SK-N-SH (cell line): Measurements from ENCODE around the gene CASP14. TPM values are rescaled to one million over a fixed set of nuclear protein-coding genes. Genes with fewer than 3 reads are reported as not detected.

Experiments used
- CTCF ChIA-PET: fragments of 300-600, 350-600 bp; formaldehyde crosslinking; extraction: SDS; loops from one replicate; lab custom pipeline; 2021; lab: Yijun Ruan, JAX
- POLR2A ChIA-PET: fragments of 350-600 bp; sonication (Branson Sonifier 250); formaldehyde crosslinking; extraction: SDS; loops from one replicate; lab custom pipeline; 2020; ENCODE audit warnings: antibody characterized with exemption, inconsistent platforms; lab: Yijun Ruan, JAX
- DNase-seq: peaks from one replicate; pipeline ENCODE4 v3.0.0; 2012
- H2AFZ ChIP-seq: fragments of 200-600 bp; sonication (generic); 2 replicates; pipeline ENCODE4 v1.8.1; 2016; ENCODE audit warnings: antibody characterized with exemption, mild to moderate bottlenecking, low read depth
- H3F3A ChIP-seq: fragments of 200-600 bp; sonication (generic); replicated peaks from 2 replicates; pipeline ENCODE3; 2016; ENCODE audit warnings: antibody characterized with exemption, mild to moderate bottlenecking; ENCODE audit not compliant: insufficient read depth
- H3K27ac ChIP-seq, 2 experiments: fragments of 200-500 bp in 1 of 2; fragments of 200-600 bp in 1 of 2; sonication (Bioruptor generic) in 1 of 2; sonication (generic), shearing (Covaris generic) in 1 of 2; 2 replicates each; pipeline versions ENCODE4 v1.5.1 to v1.6.1; 2014 to 2016; ENCODE audit warnings: low read depth in 2 of 2, inconsistent platforms in 1 of 2, low read length in 1 of 2, mild to moderate bottlenecking in 1 of 2, mixed read lengths in 1 of 2
- H3K27me3 ChIP-seq: fragments of 200-600 bp; sonication (generic), shearing (Covaris generic); 2 replicates; pipeline ENCODE4 v1.6.1; 2016; ENCODE audit warnings: mixed run types; ENCODE audit not compliant: insufficient read depth
- H3K36me3 ChIP-seq, 2 experiments: fragments of 200-500 bp in 1 of 2; fragments of 200-600 bp in 1 of 2; sonication (Bioruptor generic) in 1 of 2; sonication (generic) in 1 of 2; replicated peaks in 1 of 2; 2 replicates each; pipeline versions ENCODE3 to v1.5.1; 2014 to 2016; ENCODE audit warnings: low read length in 1 of 2, mild to moderate bottlenecking in 1 of 2; ENCODE audit not compliant: insufficient read depth in 2 of 2, control insufficient read depth in 1 of 2
- H3K4me1 ChIP-seq, 2 experiments: fragments of 200-500 bp in 1 of 2; fragments of 200-600 bp in 1 of 2; sonication (Bioruptor generic) in 1 of 2; sonication (generic), shearing (Covaris generic) in 1 of 2; 2 replicates each; pipeline versions ENCODE4 v1.5.1 to v1.6.1; 2014 to 2016; ENCODE audit warnings: low read depth in 1 of 2, low read length in 1 of 2, mixed run types in 1 of 2; ENCODE audit not compliant: insufficient read depth in 2 of 2, control insufficient read depth in 1 of 2
- H3K4me2 ChIP-seq: fragments of 200-600 bp; sonication (generic), shearing (Covaris generic); 2 replicates; pipeline ENCODE4 v1.6.1; 2017; ENCODE audit warnings: mixed run types
- H3K4me3 ChIP-seq, 2 experiments: fragments of 200-500 bp in 1 of 2; fragments of 200-600 bp in 1 of 2; sonication (Bioruptor generic) in 1 of 2; sonication (generic), shearing (Covaris generic) in 1 of 2; 2 replicates each; pipeline versions ENCODE4 v1.5.1 to v1.8.1; 2014 to 2016; ENCODE audit warnings: low read depth in 2 of 2, inconsistent platforms in 1 of 2, low read length in 1 of 2, mild to moderate bottlenecking in 1 of 2, mixed read lengths in 1 of 2, moderate library complexity in 1 of 2
- H3K79me2 ChIP-seq: fragments of 200-600 bp; sonication (generic); 2 replicates; pipeline ENCODE4 v1.8.1; 2017; ENCODE audit warnings: mild to moderate bottlenecking; ENCODE audit not compliant: insufficient read depth
- H3K9ac ChIP-seq: fragments of 200-600 bp; sonication (generic); 2 replicates; pipeline ENCODE4 v1.6.1; 2017; ENCODE audit warnings: mixed run types
- H3K9me2 ChIP-seq: fragments of 200-600 bp; sonication (generic); 2 replicates; pipeline ENCODE4 v1.6.1; 2017; ENCODE audit warnings: mixed run types
- H3K9me3 ChIP-seq: fragments of 200-600 bp; sonication (generic); 2 replicates; pipeline ENCODE4 v1.6.1; 2017; ENCODE audit warnings: mixed run types, mild to moderate bottlenecking, moderate library complexity
- H4K20me1 ChIP-seq: fragments of 200-600 bp; sonication (generic); 2 replicates; pipeline ENCODE4 v1.6.1; 2017; ENCODE audit warnings: mild to moderate bottlenecking, mixed run types; ENCODE audit not compliant: insufficient read depth
- CHD2 ChIP-seq: fragments of 150-350 bp; IDR thresholded peaks from 2 replicates; pipeline ENCODE4 v1.6.1; 2018; ENCODE audit warnings: low read length; ENCODE audit not compliant: partially characterized antibody
- ELF1 ChIP-seq: IDR thresholded peaks from 2 replicates; pipeline ENCODE4 v1.4.0; 2012
- EZH2phosphoT487 ChIP-seq: fragments of 200-600 bp; sonication (generic); IDR thresholded peaks from 2 replicates; pipeline ENCODE4 v1.6.1; 2017; ENCODE audit warnings: low read depth, mixed run types, mild to moderate bottlenecking, antibody characterized with exemption, moderate library complexity, borderline replicate concordance
- MEF2A ChIP-seq: IDR thresholded peaks from 2 replicates; pipeline ENCODE4 v1.4.0; 2012; ENCODE audit warnings: low read depth, borderline replicate concordance
- MXI1 ChIP-seq: IDR thresholded peaks from 2 replicates; pipeline ENCODE4 v1.6.1; 2012; ENCODE audit warnings: mild to moderate bottlenecking, low read depth, low read length, improper control_type of control experiment
- NFIC ChIP-seq: IDR thresholded peaks from 2 replicates; pipeline ENCODE4 v1.4.0; 2012; ENCODE audit warnings: borderline replicate concordance
- RCOR1 ChIP-seq: fragments of 150-350 bp; IDR thresholded peaks from 2 replicates; pipeline ENCODE4 v1.6.1; 2017; ENCODE audit warnings: antibody characterized with exemption, low read length
- REST ChIP-seq: IDR thresholded peaks from 2 replicates; pipeline ENCODE4 v1.6.1; 2012; ENCODE audit warnings: mild to moderate bottlenecking, low read depth, low read length, moderate library complexity
- SIN3A ChIP-seq: IDR thresholded peaks from 2 replicates; pipeline ENCODE4 v1.6.1; 2012; ENCODE audit warnings: low read depth, mild to moderate bottlenecking, low read length, moderate library complexity, borderline replicate concordance
- TCF12 ChIP-seq: IDR thresholded peaks from 2 replicates; pipeline ENCODE4 v1.4.0; 2012
- YY1 ChIP-seq: IDR thresholded peaks from 2 replicates; pipeline ENCODE4 v1.4.0; 2012; ENCODE audit warnings: low read depth, mild to moderate bottlenecking
- ZBTB33 ChIP-seq: IDR thresholded peaks from 2 replicates; pipeline ENCODE4 v1.4.0; 2012; ENCODE audit warnings: low read depth, borderline replicate concordance
- WGBS: methylation state at CpG from one replicate; pipeline ENCODE4 v1.1.6; 2017; ENCODE audit warnings: low lambda C conversion rate; 5-methylcytosine and 5-hydroxymethylcytosine counted together
- polyA plus RNA-seq, 3 experiments: library from polyadenylated mRNA; depleted of rRNA; stranded (reverse); fragments of >200 nt; gene quantifications; 2 replicates each; pipeline ENCODE4 v1.2.3, GENCODE V29; 2012
- TF ChIP-seq, protein P1 (sequence below): fragments of 150-350 bp; IDR thresholded peaks from 2 replicates; pipeline ENCODE4 v1.6.1; 2016; ENCODE audit warnings: mild to moderate bottlenecking, low read depth, low read length
- TF ChIP-seq, protein P2 (sequence below): fragments of 200-600 bp; sonication (generic); IDR thresholded peaks from 2 replicates; pipeline ENCODE4 v1.6.1; 2017; ENCODE audit warnings: antibody characterized with exemption, mild to moderate bottlenecking, moderate library complexity

CASP14 gene
- polyA plus RNA-seq, 1 of the 3 experiments (the other 2 are of a cell fraction) = not detected

DNA sequence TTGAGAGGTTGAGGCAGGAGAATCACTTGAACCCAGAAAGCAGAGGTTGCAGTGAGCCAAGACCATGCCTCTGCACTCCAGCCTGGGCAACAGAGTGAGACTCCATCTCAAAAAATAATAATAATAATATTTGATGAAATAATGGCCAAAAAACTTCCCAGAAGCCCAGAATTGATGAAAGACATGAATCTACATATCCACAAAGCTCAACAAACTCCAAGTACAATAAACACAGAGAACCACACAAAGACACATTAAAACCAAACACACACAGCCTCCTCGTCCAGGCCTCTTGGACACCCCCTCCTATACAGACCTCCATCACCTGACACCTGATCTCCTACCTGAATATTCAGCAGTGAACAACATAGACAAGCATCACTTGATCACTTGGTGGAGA lies 54.7 kb downstream of the CASP14 start:
- no peak overlapping the region for H3K9ac ChIP-seq
- no peak for DNase-seq
- no peak for TF ChIP-seq YY1
- TF ChIP-seq CHD2 = no peak
- no peak for TF ChIP-seq RCOR1
- TF ChIP-seq, protein P1, sequence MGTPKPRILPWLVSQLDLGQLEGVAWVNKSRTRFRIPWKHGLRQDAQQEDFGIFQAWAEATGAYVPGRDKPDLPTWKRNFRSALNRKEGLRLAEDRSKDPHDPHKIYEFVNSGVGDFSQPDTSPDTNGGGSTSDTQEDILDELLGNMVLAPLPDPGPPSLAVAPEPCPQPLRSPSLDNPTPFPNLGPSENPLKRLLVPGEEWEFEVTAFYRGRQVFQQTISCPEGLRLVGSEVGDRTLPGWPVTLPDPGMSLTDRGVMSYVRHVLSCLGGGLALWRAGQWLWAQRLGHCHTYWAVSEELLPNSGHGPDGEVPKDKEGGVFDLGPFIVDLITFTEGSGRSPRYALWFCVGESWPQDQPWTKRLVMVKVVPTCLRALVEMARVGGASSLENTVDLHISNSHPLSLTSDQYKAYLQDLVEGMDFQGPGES = no peak
- TF ChIP-seq TCF12 = no peak
- TF ChIP-seq, protein P2, sequence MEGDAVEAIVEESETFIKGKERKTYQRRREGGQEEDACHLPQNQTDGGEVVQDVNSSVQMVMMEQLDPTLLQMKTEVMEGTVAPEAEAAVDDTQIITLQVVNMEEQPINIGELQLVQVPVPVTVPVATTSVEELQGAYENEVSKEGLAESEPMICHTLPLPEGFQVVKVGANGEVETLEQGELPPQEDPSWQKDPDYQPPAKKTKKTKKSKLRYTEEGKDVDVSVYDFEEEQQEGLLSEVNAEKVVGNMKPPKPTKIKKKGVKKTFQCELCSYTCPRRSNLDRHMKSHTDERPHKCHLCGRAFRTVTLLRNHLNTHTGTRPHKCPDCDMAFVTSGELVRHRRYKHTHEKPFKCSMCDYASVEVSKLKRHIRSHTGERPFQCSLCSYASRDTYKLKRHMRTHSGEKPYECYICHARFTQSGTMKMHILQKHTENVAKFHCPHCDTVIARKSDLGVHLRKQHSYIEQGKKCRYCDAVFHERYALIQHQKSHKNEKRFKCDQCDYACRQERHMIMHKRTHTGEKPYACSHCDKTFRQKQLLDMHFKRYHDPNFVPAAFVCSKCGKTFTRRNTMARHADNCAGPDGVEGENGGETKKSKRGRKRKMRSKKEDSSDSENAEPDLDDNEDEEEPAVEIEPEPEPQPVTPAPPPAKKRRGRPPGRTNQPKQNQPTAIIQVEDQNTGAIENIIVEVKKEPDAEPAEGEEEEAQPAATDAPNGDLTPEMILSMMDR = no peak
- TF ChIP-seq ELF1 = no peak
- no peak for TF ChIP-seq EZH2phosphoT487
- no peak for TF ChIP-seq SIN3A
- no peak for TF ChIP-seq ZBTB33
- no peak for TF ChIP-seq NFIC
- TF ChIP-seq MXI1 = no peak
- no peak for TF ChIP-seq MEF2A
- no peak for TF ChIP-seq REST
- TF ChIP-seq, all 33 proteins: peak for 0
- Histone ChIP-seq H3K79me2 (peaks cover 18% of the 10 kb centered on the region), H3K27ac (no peak overlapping the region), H3F3A (no peaks in the 10 kb centered on the region), H2AFZ (no peak overlapping the region), H3K4me2 (no peak overlapping the region), H3K4me3 (no peak overlapping the region), H3K9me2 (no peaks in the 10 kb centered on the region), H3K9me3 (no peaks in the 10 kb centered on the region), H4K20me1 (no peaks in the 10 kb centered on the region), H3K36me3 (peaks cover 0 to under 1% of the 10 kb centered on the region in 2 experiments), H3K27me3 (peaks cover 4% of the 10 kb centered on the region; the same call in 1 of the 2 replicates), H3K4me1 (peaks cover 0 to 9% of the 10 kb centered on the region in 2 experiments; a peak in 1 of 4 replicates)
- ChIA-PET CTCF (interaction anchor here (3.2 kb wide), 1 partner anchor 12 kb away, joined by 13 read pairs; no protein-coding TSS in a partner anchor), POLR2A (no interaction called here)
- 0% methylated on average over 1 of the region's 1 CpG for WGBS
